ENCODE data around the gene WNK1. TPM values are rescaled to one million over a fixed set of nuclear protein-coding genes. Genes with fewer than 3 reads are reported as not detected.

The WNK1 gene
- total and polyA plus RNA-seq, 2 donors, result 26.3 to 40.2 TPM

GRCh38 chr12:852864-853263 lies 100.5 kb downstream of the WNK1 start:
- no peaks in the 10 kb centered on the region for H3K9me3 ChIP-seq (ENCODE audit: control insufficient read depth in 2 of 2, insufficient read depth in 1 of 2, low read length in 1 of 2)
- H3K27ac ChIP-seq (ENCODE audit: low read depth in 1 of 2, low read length in 1 of 2), result no peak overlapping the region
- no peaks in the 10 kb centered on the region for H3K27me3 ChIP-seq (ENCODE audit: control insufficient read depth in 2 of 2, insufficient read depth in 1 of 2, low read length in 1 of 2)
- H3K36me3 ChIP-seq (ENCODE audit: control insufficient read depth in 2 of 2, insufficient read depth in 2 of 2, low read length in 1 of 2), result peaks cover 4 to 24% of the 10 kb centered on the region in 2 donors
- no peak for DNase-seq (ENCODE audit: low read depth in 6 of 9, low spot score in 9 of 9)
- H3K4me3 ChIP-seq (ENCODE audit: low read length in 2 of 2), result no peak overlapping the region
- no peaks in the 10 kb centered on the region for H3K4me1 ChIP-seq (ENCODE audit: control insufficient read depth in 2 of 2, insufficient read depth in 2 of 2, low read length in 2 of 2)

GRCh38 chr12:857611-858010 lies 105.2 kb downstream of the WNK1 start:
- WGBS, result 94% methylated on average over 5 of the region's 5 CpGs
- Histone ChIP-seq H3K4me3 (ENCODE audit: low read length in 2 of 2) (no peak overlapping the region), H3K4me1 (ENCODE audit: control insufficient read depth in 2 of 2, insufficient read depth in 2 of 2, low read length in 2 of 2) (no peaks in the 10 kb centered on the region), H3K27me3 (ENCODE audit: control insufficient read depth in 2 of 2, insufficient read depth in 1 of 2, low read length in 1 of 2) (no peaks in the 10 kb centered on the region), H3K9me3 (ENCODE audit: control insufficient read depth in 2 of 2, insufficient read depth in 1 of 2, low read length in 1 of 2) (no peaks in the 10 kb centered on the region), H3K27ac (ENCODE audit: low read depth in 1 of 2, low read length in 1 of 2) (no peak overlapping the region), H3K36me3 (ENCODE audit: control insufficient read depth in 2 of 2, insufficient read depth in 2 of 2, low read length in 1 of 2) (peaks cover 19 to 62% of the 10 kb centered on the region in 2 donors)
- no peak for DNase-seq (ENCODE audit: low read depth in 6 of 9, low spot score in 9 of 9)

- no peak overlapping the region for H3K4me3 ChIP-seq (ENCODE audit: low read length in 2 of 2)
- H3K9me3 ChIP-seq (ENCODE audit: control insufficient read depth in 2 of 2, insufficient read depth in 1 of 2, low read length in 1 of 2), result peaks cover 0 to 3% of the 10 kb centered on the region in 2 donors
- H3K27me3 ChIP-seq (ENCODE audit: control insufficient read depth in 2 of 2, insufficient read depth in 1 of 2, low read length in 1 of 2), result no peaks in the 10 kb centered on the region
- DNase-seq (ENCODE audit: low read depth in 6 of 9, low spot score in 9 of 9), result no peak
- no peaks in the 10 kb centered on the region for H3K4me1 ChIP-seq (ENCODE audit: control insufficient read depth in 2 of 2, insufficient read depth in 2 of 2, low read length in 2 of 2)
- 98% methylated on average over 4 of the region's 4 CpGs for WGBS
- H3K36me3 ChIP-seq (ENCODE audit: control insufficient read depth in 2 of 2, insufficient read depth in 2 of 2, low read length in 1 of 2), result peaks cover 24 to 76% of the 10 kb centered on the region in 2 donors
- no peak overlapping the region for H3K27ac ChIP-seq (ENCODE audit: low read depth in 1 of 2, low read length in 1 of 2)
These were observed 110.0 kb downstream of the WNK1 start for GRCh38 chr12:862303-862911.

GRCh38 chr12:863285-863684 lies 110.9 kb downstream of the WNK1 start:
- 95% methylated on average over 1 of the region's 1 CpG for WGBS
- H3K36me3 ChIP-seq (ENCODE audit: control insufficient read depth in 2 of 2, insufficient read depth in 2 of 2, low read length in 1 of 2), result peaks cover 25 to 76% of the 10 kb centered on the region in 2 donors

GRCh38 chr12:865614-866013 lies 113.2 kb downstream of the WNK1 start:
- H3K27ac ChIP-seq (ENCODE audit: low read depth in 1 of 2, low read length in 1 of 2), result no peak overlapping the region
- H3K36me3 ChIP-seq (ENCODE audit: control insufficient read depth in 2 of 2, insufficient read depth in 2 of 2, low read length in 1 of 2), result peaks cover 28 to 69% of the 10 kb centered on the region in 2 donors
- no peak overlapping the region for H3K4me3 ChIP-seq (ENCODE audit: low read length in 2 of 2)
- DNase-seq (ENCODE audit: low read depth in 6 of 9, low spot score in 9 of 9), result no peak
- H3K9me3 ChIP-seq (ENCODE audit: control insufficient read depth in 2 of 2, insufficient read depth in 1 of 2, low read length in 1 of 2), result peaks cover 0 to 3% of the 10 kb centered on the region in 2 donors
- 98% methylated on average over 1 of the region's 1 CpG for WGBS
- H3K4me1 ChIP-seq (ENCODE audit: control insufficient read depth in 2 of 2, insufficient read depth in 2 of 2, low read length in 2 of 2), result no peaks in the 10 kb centered on the region
- no peaks in the 10 kb centered on the region for H3K27me3 ChIP-seq (ENCODE audit: control insufficient read depth in 2 of 2, insufficient read depth in 1 of 2, low read length in 1 of 2)

More at GRCh38 chr12:863285-863684, 110.9 kb downstream of the WNK1 start:
- Histone ChIP-seq H3K4me1 (ENCODE audit: control insufficient read depth in 2 of 2, insufficient read depth in 2 of 2, low read length in 2 of 2) (no peaks in the 10 kb centered on the region), H3K27me3 (ENCODE audit: control insufficient read depth in 2 of 2, insufficient read depth in 1 of 2, low read length in 1 of 2) (no peaks in the 10 kb centered on the region), H3K9me3 (ENCODE audit: control insufficient read depth in 2 of 2, insufficient read depth in 1 of 2, low read length in 1 of 2) (peaks cover 0 to 3% of the 10 kb centered on the region in 2 donors), H3K27ac (ENCODE audit: low read depth in 1 of 2, low read length in 1 of 2) (no peak overlapping the region), H3K4me3 (ENCODE audit: low read length in 2 of 2) (no peak overlapping the region)
- DNase-seq (ENCODE audit: low read depth in 6 of 9, low spot score in 9 of 9), result no peak

GRCh38 chr12:867905-868304 lies 115.5 kb downstream of the WNK1 start:
- 99% methylated on average over 5 of the region's 5 CpGs for WGBS
- H3K27ac ChIP-seq (ENCODE audit: low read depth in 1 of 2, low read length in 1 of 2), result no peak overlapping the region
- peaks cover 22 to 66% of the 10 kb centered on the region in 2 donors for H3K36me3 ChIP-seq (ENCODE audit: control insufficient read depth in 2 of 2, insufficient read depth in 2 of 2, low read length in 1 of 2)
- H3K4me3 ChIP-seq (ENCODE audit: low read length in 2 of 2), result no peak overlapping the region
- H3K9me3 ChIP-seq (ENCODE audit: control insufficient read depth in 2 of 2, insufficient read depth in 1 of 2, low read length in 1 of 2), result peaks cover 0 to 3% of the 10 kb centered on the region in 2 donors
- no peaks in the 10 kb centered on the region for H3K27me3 ChIP-seq (ENCODE audit: control insufficient read depth in 2 of 2, insufficient read depth in 1 of 2, low read length in 1 of 2)
- H3K4me1 ChIP-seq (ENCODE audit: control insufficient read depth in 2 of 2, insufficient read depth in 2 of 2, low read length in 2 of 2), result no peaks in the 10 kb centered on the region
- DNase-seq (ENCODE audit: low read depth in 6 of 9, low spot score in 9 of 9), result no peak

GRCh38 chr12:868722-869121 lies 116.3 kb downstream of the WNK1 start:
- peaks cover 22 to 66% of the 10 kb centered on the region in 2 donors for H3K36me3 ChIP-seq (ENCODE audit: control insufficient read depth in 2 of 2, insufficient read depth in 2 of 2, low read length in 1 of 2)
- 90% methylated on average over 3 of the region's 3 CpGs for WGBS

GRCh38 chr12:870378-870777 lies 118.0 kb downstream of the WNK1 start:
- no peaks in the 10 kb centered on the region for H3K9me3 ChIP-seq (ENCODE audit: control insufficient read depth in 2 of 2, insufficient read depth in 1 of 2, low read length in 1 of 2)
- WGBS, result 10% methylated on average over 1 of the region's 1 CpG
- DNase-seq (ENCODE audit: low read depth in 6 of 9, low spot score in 9 of 9), result peak in 6 of 9 donors; percentile 15 to 70 (median 28)
- no peak overlapping the region for H3K27ac ChIP-seq (ENCODE audit: low read depth in 1 of 2, low read length in 1 of 2)
- H3K4me3 ChIP-seq (ENCODE audit: low read length in 2 of 2), result no peak overlapping the region
- peaks cover 17 to 67% of the 10 kb centered on the region in 2 donors for H3K36me3 ChIP-seq (ENCODE audit: control insufficient read depth in 2 of 2, insufficient read depth in 2 of 2, low read length in 1 of 2)
- H3K4me1 ChIP-seq (ENCODE audit: control insufficient read depth in 2 of 2, insufficient read depth in 2 of 2, low read length in 2 of 2), result no peaks in the 10 kb centered on the region
- no peaks in the 10 kb centered on the region for H3K27me3 ChIP-seq (ENCODE audit: control insufficient read depth in 2 of 2, insufficient read depth in 1 of 2, low read length in 1 of 2)

More at GRCh38 chr12:868722-869121, 116.3 kb downstream of the WNK1 start:
- no peaks in the 10 kb centered on the region for H3K4me1 ChIP-seq (ENCODE audit: control insufficient read depth in 2 of 2, insufficient read depth in 2 of 2, low read length in 2 of 2)
- no peaks in the 10 kb centered on the region for H3K27me3 ChIP-seq (ENCODE audit: control insufficient read depth in 2 of 2, insufficient read depth in 1 of 2, low read length in 1 of 2)
- no peak overlapping the region for H3K4me3 ChIP-seq (ENCODE audit: low read length in 2 of 2)
- peaks cover 0 to 3% of the 10 kb centered on the region in 2 donors for H3K9me3 ChIP-seq (ENCODE audit: control insufficient read depth in 2 of 2, insufficient read depth in 1 of 2, low read length in 1 of 2)
- H3K27ac ChIP-seq (ENCODE audit: low read depth in 1 of 2, low read length in 1 of 2), result no peak overlapping the region
- no peak for DNase-seq (ENCODE audit: low read depth in 6 of 9, low spot score in 9 of 9)

GRCh38 chr12:873954-874353 lies 121.6 kb downstream of the WNK1 start:
- peaks cover 7 to 53% of the 10 kb centered on the region in 2 donors for H3K36me3 ChIP-seq (ENCODE audit: control insufficient read depth in 2 of 2, insufficient read depth in 2 of 2, low read length in 1 of 2)
- no peaks in the 10 kb centered on the region for H3K4me1 ChIP-seq (ENCODE audit: control insufficient read depth in 2 of 2, insufficient read depth in 2 of 2, low read length in 2 of 2)
- H3K27ac ChIP-seq (ENCODE audit: low read depth in 1 of 2, low read length in 1 of 2), result no peak overlapping the region
- DNase-seq (ENCODE audit: low read depth in 6 of 9, low spot score in 9 of 9), result no peak
- H3K9me3 ChIP-seq (ENCODE audit: control insufficient read depth in 2 of 2, insufficient read depth in 1 of 2, low read length in 1 of 2), result no peaks in the 10 kb centered on the region
- WGBS, result 94% methylated on average over 2 of the region's 2 CpGs
- H3K27me3 ChIP-seq (ENCODE audit: control insufficient read depth in 2 of 2, insufficient read depth in 1 of 2, low read length in 1 of 2), result no peaks in the 10 kb centered on the region
- H3K4me3 ChIP-seq (ENCODE audit: low read length in 2 of 2), result no peak overlapping the region

Data from thymus (tissue), 11 donors.